HL-60 (cell line): ENCODE data around the gene DAB2IP.

Experiments used
- DNase-seq, 2 experiments: peaks; one replicate each; pipeline ENCODE4 v3.0.0-alpha.2; 2010 to 2020; ENCODE audit warnings: low read depth in 1 of 2, low spot score in 1 of 2
- H3K27ac ChIP-seq: fragments of 250-450 bp; sonication (Bioruptor Pico); replicated peaks from 2 replicates; pipeline ENCODE4 v1.5.1; 2020; ENCODE audit warnings: mild to moderate bottlenecking, moderate library complexity
- H3K27me3 ChIP-seq: fragments of 250-450 bp; sonication (Bioruptor Pico); 2 replicates; pipeline ENCODE4 v1.5.1; 2021; ENCODE audit warnings: mild to moderate bottlenecking, moderate library complexity; ENCODE audit not compliant: insufficient read depth, poor library complexity, severe bottlenecking
- H3K4me3 ChIP-seq: replicated peaks from 2 replicates; pipeline ENCODE4 v1.5.1; 2011; ENCODE audit warnings: mild to moderate bottlenecking, control low read depth, low read length; ENCODE audit not compliant: insufficient read depth
- GABPA ChIP-seq: IDR thresholded peaks from 2 replicates; pipeline ENCODE4 v1.6.1; 2012; ENCODE audit warnings: low read depth
- POLR2AphosphoS5 ChIP-seq: IDR thresholded peaks from 2 replicates; pipeline ENCODE4 v1.6.1; 2012; ENCODE audit warnings: low read depth
- SPI1 ChIP-seq: IDR thresholded peaks from 2 replicates; pipeline ENCODE4 v1.6.1; 2012; ENCODE audit warnings: low read depth, mild to moderate bottlenecking, borderline replicate concordance
- TF ChIP-seq, protein P1 (sequence below): IDR thresholded peaks from one replicate; pipeline ENCODE4 v1.5.1; 2011; ENCODE audit warnings: low read length, control low read depth, inconsistent platforms; ENCODE audit not compliant: insufficient read depth
- TF ChIP-seq, protein P2 (sequence below): IDR thresholded peaks from 2 replicates; pipeline ENCODE4 v1.6.1; 2012; ENCODE audit warnings: low read depth; ENCODE audit not compliant: insufficient replicate concordance

Gene DAB2IP

DNA sequence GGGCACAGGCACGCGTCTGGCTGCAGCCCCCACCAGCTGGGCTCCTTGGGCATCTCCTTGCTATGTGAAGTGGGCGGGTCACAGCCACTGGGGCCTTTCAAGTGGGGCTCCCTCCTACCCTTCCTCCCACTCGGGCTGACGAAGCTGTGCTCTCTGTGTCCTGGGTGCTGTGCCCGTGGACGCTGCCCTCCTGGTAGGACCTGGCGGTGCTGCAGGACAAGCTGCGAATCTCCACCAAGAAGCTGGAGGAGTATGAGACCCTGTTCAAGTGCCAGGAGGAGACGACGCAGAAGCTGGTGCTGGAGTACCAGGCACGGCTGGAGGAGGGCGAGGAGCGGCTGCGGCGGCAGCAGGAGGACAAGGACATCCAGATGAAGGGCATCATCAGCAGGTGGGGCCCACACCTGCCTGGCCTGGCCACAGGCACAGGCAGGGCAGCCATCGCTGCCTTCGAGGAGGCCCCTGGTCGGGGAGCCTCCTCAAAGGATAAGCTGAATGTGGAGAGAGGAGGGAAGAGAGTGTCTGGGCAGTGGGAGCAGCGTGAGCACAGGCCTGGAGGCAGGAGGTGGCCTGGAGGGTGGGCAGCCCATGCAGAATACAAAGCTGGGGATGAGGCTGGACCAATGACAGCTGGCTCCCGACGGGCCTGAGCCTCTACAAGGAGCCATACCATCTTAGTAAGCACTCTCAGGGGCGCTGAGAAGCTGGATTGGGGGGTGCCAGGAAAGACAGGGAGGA, 124.7 kb downstream of the DAB2IP start:
- no peak for DNase-seq
- H3K27me3 ChIP-seq, result peaks cover 4% of the 10 kb centered on the region
- no peak overlapping the region for H3K4me3 ChIP-seq
- TF ChIP-seq, protein P1, sequence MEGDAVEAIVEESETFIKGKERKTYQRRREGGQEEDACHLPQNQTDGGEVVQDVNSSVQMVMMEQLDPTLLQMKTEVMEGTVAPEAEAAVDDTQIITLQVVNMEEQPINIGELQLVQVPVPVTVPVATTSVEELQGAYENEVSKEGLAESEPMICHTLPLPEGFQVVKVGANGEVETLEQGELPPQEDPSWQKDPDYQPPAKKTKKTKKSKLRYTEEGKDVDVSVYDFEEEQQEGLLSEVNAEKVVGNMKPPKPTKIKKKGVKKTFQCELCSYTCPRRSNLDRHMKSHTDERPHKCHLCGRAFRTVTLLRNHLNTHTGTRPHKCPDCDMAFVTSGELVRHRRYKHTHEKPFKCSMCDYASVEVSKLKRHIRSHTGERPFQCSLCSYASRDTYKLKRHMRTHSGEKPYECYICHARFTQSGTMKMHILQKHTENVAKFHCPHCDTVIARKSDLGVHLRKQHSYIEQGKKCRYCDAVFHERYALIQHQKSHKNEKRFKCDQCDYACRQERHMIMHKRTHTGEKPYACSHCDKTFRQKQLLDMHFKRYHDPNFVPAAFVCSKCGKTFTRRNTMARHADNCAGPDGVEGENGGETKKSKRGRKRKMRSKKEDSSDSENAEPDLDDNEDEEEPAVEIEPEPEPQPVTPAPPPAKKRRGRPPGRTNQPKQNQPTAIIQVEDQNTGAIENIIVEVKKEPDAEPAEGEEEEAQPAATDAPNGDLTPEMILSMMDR, result no peak
- TF ChIP-seq GABPA (no peak), SPI1 (no peak), POLR2AphosphoS5 (no peak)
- TF ChIP-seq, protein P2, sequence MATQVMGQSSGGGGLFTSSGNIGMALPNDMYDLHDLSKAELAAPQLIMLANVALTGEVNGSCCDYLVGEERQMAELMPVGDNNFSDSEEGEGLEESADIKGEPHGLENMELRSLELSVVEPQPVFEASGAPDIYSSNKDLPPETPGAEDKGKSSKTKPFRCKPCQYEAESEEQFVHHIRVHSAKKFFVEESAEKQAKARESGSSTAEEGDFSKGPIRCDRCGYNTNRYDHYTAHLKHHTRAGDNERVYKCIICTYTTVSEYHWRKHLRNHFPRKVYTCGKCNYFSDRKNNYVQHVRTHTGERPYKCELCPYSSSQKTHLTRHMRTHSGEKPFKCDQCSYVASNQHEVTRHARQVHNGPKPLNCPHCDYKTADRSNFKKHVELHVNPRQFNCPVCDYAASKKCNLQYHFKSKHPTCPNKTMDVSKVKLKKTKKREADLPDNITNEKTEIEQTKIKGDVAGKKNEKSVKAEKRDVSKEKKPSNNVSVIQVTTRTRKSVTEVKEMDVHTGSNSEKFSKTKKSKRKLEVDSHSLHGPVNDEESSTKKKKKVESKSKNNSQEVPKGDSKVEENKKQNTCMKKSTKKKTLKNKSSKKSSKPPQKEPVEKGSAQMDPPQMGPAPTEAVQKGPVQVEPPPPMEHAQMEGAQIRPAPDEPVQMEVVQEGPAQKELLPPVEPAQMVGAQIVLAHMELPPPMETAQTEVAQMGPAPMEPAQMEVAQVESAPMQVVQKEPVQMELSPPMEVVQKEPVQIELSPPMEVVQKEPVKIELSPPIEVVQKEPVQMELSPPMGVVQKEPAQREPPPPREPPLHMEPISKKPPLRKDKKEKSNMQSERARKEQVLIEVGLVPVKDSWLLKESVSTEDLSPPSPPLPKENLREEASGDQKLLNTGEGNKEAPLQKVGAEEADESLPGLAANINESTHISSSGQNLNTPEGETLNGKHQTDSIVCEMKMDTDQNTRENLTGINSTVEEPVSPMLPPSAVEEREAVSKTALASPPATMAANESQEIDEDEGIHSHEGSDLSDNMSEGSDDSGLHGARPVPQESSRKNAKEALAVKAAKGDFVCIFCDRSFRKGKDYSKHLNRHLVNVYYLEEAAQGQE, result no peak
- H3K27ac ChIP-seq, result no peak overlapping the region

DNA sequence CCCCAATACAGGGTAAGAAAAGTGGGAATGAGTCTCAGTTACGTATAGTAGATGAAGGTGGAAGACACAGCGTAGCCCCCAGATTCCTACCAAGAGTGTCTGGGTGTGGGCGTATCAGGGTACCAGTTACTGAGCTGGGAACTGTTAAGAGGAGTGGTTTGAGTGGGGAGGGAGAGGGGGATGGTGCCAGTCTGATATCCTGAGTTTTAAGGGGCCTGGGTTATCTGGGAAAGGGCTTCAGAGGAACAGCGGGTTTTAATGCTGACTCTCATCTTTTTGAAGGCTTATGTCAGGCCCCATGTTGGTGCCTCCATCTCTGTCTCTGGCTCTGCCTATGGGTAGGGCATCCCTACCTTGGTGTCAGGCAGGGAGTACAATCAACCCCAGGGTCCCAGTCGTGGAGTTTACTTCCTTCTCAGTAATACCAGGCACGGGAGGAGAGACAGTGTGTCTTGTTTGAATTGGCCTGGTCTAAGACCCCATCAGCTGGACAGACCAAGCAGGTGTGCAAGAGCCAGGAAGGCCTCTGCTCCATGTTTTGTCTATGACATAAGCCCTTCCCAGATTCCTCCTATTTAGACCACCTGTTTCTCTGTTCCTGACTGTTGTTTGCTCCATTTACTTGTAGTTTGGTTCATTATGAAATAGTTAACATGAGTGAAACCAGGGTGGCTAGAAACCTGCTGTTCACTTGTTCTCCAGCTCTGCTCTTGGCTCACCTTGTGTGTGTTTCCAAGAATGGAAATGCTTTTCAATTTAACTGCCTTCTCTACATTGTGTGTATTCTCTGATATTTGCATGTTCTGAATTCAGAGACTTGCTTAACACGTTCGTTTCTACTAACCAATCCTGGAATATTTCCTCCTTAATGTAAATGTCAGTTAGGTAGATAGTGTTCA, 125.6 kb downstream of the DAB2IP start:
- no peak overlapping the region for H3K4me3 ChIP-seq
- TF ChIP-seq SPI1, result no peak
- TF ChIP-seq, protein P1, result no peak
- no peak for TF ChIP-seq GABPA
- TF ChIP-seq, protein P2, result no peak
- TF ChIP-seq POLR2AphosphoS5, result no peak
- no peak overlapping the region for H3K27ac ChIP-seq
- no peak for DNase-seq
- H3K27me3 ChIP-seq, result peaks cover 4% of the 10 kb centered on the region

DNA sequence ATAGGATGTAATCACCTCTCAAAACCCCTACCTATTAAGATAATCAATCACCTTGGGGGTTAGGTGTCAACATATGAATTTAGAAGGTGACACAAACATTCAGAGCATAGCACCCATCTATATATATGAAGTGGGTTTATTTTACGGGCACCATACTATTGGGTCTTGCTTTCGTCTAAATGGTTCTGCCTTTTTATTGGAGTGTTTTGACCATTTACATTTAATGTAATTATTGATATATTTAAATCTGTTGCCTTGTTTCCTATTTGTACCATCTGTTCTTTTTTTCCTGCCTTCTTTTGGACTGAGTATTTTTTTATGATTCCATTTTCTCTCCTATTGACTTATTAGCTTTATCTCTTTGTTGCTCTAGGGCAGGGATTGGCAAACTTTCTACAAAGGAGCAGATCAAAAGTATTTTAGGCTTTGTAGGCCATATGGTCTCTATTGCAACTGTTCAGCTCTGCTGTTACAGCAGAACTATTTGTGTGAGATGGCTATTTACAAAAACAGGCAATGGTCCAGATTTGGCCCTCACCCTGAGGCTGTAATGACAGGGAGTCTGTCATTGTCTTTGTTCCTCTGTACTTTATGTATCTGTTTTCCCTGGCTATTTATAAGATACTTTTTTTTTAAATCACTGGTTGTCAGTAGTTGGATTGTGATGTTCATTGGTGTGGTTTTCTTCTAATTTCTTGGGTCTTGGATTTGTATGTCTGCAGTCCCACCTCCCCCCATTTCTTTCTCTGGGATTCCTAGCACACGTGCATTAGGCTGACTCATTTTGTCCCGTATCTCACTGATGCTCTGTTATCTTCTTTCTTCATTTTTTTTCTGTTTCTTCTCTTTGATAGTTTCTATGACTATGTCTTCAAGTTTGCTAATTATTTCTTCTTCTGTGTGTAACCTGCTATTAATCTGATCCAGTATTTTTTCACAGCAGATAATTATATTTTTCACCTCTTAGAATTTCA, 127.1 kb downstream of the DAB2IP start:
- H3K27me3 ChIP-seq, result peaks cover 4% of the 10 kb centered on the region
- H3K4me3 ChIP-seq, result no peak overlapping the region
- TF ChIP-seq, protein P2, result no peak
- TF ChIP-seq, protein P1, result no peak
- TF ChIP-seq POLR2AphosphoS5 (no peak), SPI1 (no peak), GABPA (no peak)
- DNase-seq, result no peak
- no peak overlapping the region for H3K27ac ChIP-seq
